ENCODE results near the gene CRK. TPM values are rescaled to one million over a fixed set of nuclear protein-coding genes. Genes with fewer than 3 reads are reported as not detected.

Gene CRK
- total RNA-seq, 2 donors from 2014 or later, result 50.5 to 52.3 TPM

- H3K4me1 Mint-ChIP-seq, result peaks cover 30% of the 10 kb centered on the region
- H3K9me3 Mint-ChIP-seq, result no peaks in the 10 kb centered on the region
These were observed 80.0 kb downstream of the CRK start for GRCh38 chr17:1376061-1376460.

GRCh38 chr17:1375615-1376014 lies 80.4 kb downstream of the CRK start:
- peaks cover 38% of the 10 kb centered on the region for H3K36me3 Mint-ChIP-seq (ENCODE audit: low read depth)
- H3K27ac Mint-ChIP-seq, result peak overlapping the region; percentile 57
- Histone ChIP-seq H3K36me3 (ENCODE audit: control insufficient read depth, insufficient read depth, low read length) (peaks cover 81% of the 10 kb centered on the region), H3K4me3 (ENCODE audit: low read length) (peak overlapping the region; percentile 4), H3K4me1 (ENCODE audit: control insufficient read depth, insufficient read depth, low read length) (no peaks in the 10 kb centered on the region), H3K9me3 (ENCODE audit: control insufficient read depth, low read length) (no peaks in the 10 kb centered on the region), H3K9ac (ENCODE audit: extremely low read depth, low read length, poor library complexity, severe bottlenecking) (no peak overlapping the region), H3K27me3 (ENCODE audit: control insufficient read depth, insufficient read depth, low read length, poor library complexity, severe bottlenecking) (no peaks in the 10 kb centered on the region), H3K27ac (ENCODE audit: low read depth, low read length) (no peak overlapping the region)
- H3K27me3 Mint-ChIP-seq (ENCODE audit: insufficient read depth), result no peaks in the 10 kb centered on the region
- no peak overlapping the region for H3K4me3 Mint-ChIP-seq
- peaks cover 30% of the 10 kb centered on the region for H3K4me1 Mint-ChIP-seq
- WGBS, 2 experiments (ENCODE audit: insufficient coverage in 1 of 2, insufficient read length in 1 of 2), result 48 to 75% methylated on average over 1 to 2 of the region's 2 CpGs
- no peak for DNase-seq
- H3K9me3 Mint-ChIP-seq, result no peaks in the 10 kb centered on the region
- no peak for TF ChIP-seq CTCF (conservative IDR thresholded peaks at IDR 0.05)

More at GRCh38 chr17:1376061-1376460, 80.0 kb downstream of the CRK start:
- Mint-ChIP-seq H3K27me3 (ENCODE audit: insufficient read depth) (no peaks in the 10 kb centered on the region), H3K4me3 (no peak overlapping the region), H3K36me3 (ENCODE audit: low read depth) (peaks cover 35% of the 10 kb centered on the region), H3K27ac (peak overlapping the region; percentile 57)
- TF ChIP-seq CTCF (conservative IDR thresholded peaks at IDR 0.05), result no peak
- Histone ChIP-seq H3K4me1 (ENCODE audit: control insufficient read depth, insufficient read depth, low read length) (no peaks in the 10 kb centered on the region), H3K27me3 (ENCODE audit: control insufficient read depth, insufficient read depth, low read length, poor library complexity, severe bottlenecking) (no peaks in the 10 kb centered on the region), H3K9me3 (ENCODE audit: control insufficient read depth, low read length) (no peaks in the 10 kb centered on the region), H3K36me3 (ENCODE audit: control insufficient read depth, insufficient read depth, low read length) (peaks cover 82% of the 10 kb centered on the region), H3K27ac (ENCODE audit: low read depth, low read length) (no peak overlapping the region), H3K9ac (ENCODE audit: extremely low read depth, low read length, poor library complexity, severe bottlenecking) (no peak overlapping the region), H3K4me3 (ENCODE audit: low read length) (no peak overlapping the region)
- 96 to 100% methylated on average over 3 to 5 of the region's 5 CpGs for WGBS, 2 experiments (ENCODE audit: insufficient coverage in 1 of 2, insufficient read length in 1 of 2)
- no peak for DNase-seq

GRCh38 chr17:1374431-1375177 lies 81.4 kb downstream of the CRK start:
- Histone ChIP-seq H3K9me3 (ENCODE audit: control insufficient read depth, low read length) (no peaks in the 10 kb centered on the region), H3K4me3 (ENCODE audit: low read length) (no peak overlapping the region), H3K36me3 (ENCODE audit: control insufficient read depth, insufficient read depth, low read length) (peaks cover 79% of the 10 kb centered on the region), H3K27me3 (ENCODE audit: control insufficient read depth, insufficient read depth, low read length, poor library complexity, severe bottlenecking) (no peaks in the 10 kb centered on the region), H3K9ac (ENCODE audit: extremely low read depth, low read length, poor library complexity, severe bottlenecking) (no peak overlapping the region), H3K4me1 (ENCODE audit: control insufficient read depth, insufficient read depth, low read length) (no peaks in the 10 kb centered on the region), H3K27ac (ENCODE audit: low read depth, low read length) (no peak overlapping the region)
- no peaks in the 10 kb centered on the region for H3K27me3 Mint-ChIP-seq (ENCODE audit: insufficient read depth)
- no peaks in the 10 kb centered on the region for H3K9me3 Mint-ChIP-seq
- no peak for DNase-seq
- H3K4me3 Mint-ChIP-seq, result no peak overlapping the region
- H3K27ac Mint-ChIP-seq, result peak overlapping the region; percentile 48
- H3K4me1 Mint-ChIP-seq, result peaks cover 27% of the 10 kb centered on the region
- no peak for TF ChIP-seq CTCF (conservative IDR thresholded peaks at IDR 0.05)
- H3K36me3 Mint-ChIP-seq (ENCODE audit: low read depth), result peaks cover 36% of the 10 kb centered on the region
- 95 to 96% methylated on average over 7 to 9 of the region's 10 CpGs for WGBS, 2 experiments (ENCODE audit: insufficient coverage in 1 of 2, insufficient read length in 1 of 2)
